ENCODE results near the gene PRDM16. TPM values are rescaled to one million over a fixed set of nuclear protein-coding genes. Genes with fewer than 3 reads are reported as not detected.

PRDM16 gene
- total RNA-seq, 1 experiment from 2014 or later: 6.1 TPM

DNA sequence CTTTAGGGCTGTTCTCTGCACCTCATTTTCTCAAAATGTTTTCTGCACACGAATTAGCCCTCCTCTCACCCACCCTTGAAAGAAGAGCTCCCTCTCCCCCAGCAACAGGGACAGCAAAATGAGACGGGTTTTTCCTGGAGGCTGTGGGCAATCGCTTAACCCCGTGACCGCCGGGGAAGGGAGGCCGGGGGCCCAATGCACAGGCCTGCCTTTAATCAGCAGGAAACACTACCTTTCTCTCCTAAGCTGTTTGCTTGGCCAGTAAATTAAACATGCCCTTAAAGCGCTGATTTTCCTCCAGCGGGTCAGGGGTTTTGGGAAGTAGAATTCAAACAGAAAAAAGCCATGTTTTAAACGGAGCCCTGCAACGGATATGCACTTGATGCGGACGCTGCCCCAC, 114.4 kb downstream of the PRDM16 start (continued):
- TF ChIP-seq, protein P1, sequence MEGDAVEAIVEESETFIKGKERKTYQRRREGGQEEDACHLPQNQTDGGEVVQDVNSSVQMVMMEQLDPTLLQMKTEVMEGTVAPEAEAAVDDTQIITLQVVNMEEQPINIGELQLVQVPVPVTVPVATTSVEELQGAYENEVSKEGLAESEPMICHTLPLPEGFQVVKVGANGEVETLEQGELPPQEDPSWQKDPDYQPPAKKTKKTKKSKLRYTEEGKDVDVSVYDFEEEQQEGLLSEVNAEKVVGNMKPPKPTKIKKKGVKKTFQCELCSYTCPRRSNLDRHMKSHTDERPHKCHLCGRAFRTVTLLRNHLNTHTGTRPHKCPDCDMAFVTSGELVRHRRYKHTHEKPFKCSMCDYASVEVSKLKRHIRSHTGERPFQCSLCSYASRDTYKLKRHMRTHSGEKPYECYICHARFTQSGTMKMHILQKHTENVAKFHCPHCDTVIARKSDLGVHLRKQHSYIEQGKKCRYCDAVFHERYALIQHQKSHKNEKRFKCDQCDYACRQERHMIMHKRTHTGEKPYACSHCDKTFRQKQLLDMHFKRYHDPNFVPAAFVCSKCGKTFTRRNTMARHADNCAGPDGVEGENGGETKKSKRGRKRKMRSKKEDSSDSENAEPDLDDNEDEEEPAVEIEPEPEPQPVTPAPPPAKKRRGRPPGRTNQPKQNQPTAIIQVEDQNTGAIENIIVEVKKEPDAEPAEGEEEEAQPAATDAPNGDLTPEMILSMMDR (IDR thresholded peaks at IDR 0.05 in 2 of 3, conservative IDR thresholded peaks at IDR 0.05 in 1 of 3; ENCODE audit: borderline replicate concordance in 1 of 3, insufficient read depth in 1 of 3, low read depth in 2 of 3, low read length in 2 of 3): no peak

DNA sequence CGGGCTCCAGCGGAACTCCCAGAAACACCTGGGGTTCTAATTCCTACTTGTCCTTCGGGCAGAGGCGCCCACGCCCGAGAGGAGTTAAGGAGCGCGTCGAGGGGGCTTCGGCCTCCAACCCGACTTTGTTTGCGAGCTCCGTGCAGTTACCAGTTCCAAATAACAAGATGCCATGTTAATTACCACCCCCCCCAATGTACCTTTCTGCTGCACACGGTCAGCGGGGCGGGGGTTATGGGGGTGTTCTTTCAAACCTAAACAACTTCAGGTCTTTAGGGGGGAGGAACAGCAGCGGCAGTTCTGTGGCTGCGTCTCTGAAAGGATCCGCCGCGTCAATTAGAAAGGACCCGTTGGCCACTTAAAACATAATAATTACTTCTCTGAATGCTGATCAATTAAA, 114.8 kb downstream of the PRDM16 start:
- no TSS peak for BruUV-seq (replicated peaks)
- H3K4me1 ChIP-seq (ENCODE audit: control insufficient read depth in 1 of 2, insufficient read depth in 2 of 2, low read length in 2 of 2): no peaks in the 10 kb centered on the region
- H3K9me3 ChIP-seq (ENCODE audit: control insufficient read depth in 1 of 2, insufficient read depth in 1 of 2, low read depth in 1 of 2, low read length in 2 of 2): no peaks in the 10 kb centered on the region; a peak in 1 of 4 replicates
- H3K27ac ChIP-seq (ENCODE audit: low read depth, low read length): no peak overlapping the region
- DNase-seq (ENCODE audit: low read depth, low spot score) (no peak), ATAC-seq (no peak)
- H3K79me2 ChIP-seq (ENCODE audit: insufficient read depth, low read length): no peaks in the 10 kb centered on the region
- no peaks in the 10 kb centered on the region for H4K20me1 ChIP-seq (ENCODE audit: insufficient read depth)
- H3K27me3 ChIP-seq (ENCODE audit: insufficient read depth, low read length): no peaks in the 10 kb centered on the region
- no peak overlapping the region for H2AFZ ChIP-seq (ENCODE audit: low read depth, low read length, poor library complexity, severe bottlenecking)
- POLR2A ChIA-PET: no interaction called here
- CTCF ChIA-PET: no interaction called here
- RAD21 ChIA-PET (ENCODE audit: low non-redundant PET in 1 of 2, low total read pairs in 2 of 2, uncharacterized antibody in 2 of 2, unreplicated experiment in 2 of 2): no interaction called here
- no peaks in the 10 kb centered on the region for H3K9me2 ChIP-seq (ENCODE audit: insufficient read depth)
- H3K4me2 ChIP-seq (ENCODE audit: low read length): no peak overlapping the region
- no peaks in the 10 kb centered on the region for H3K36me3 ChIP-seq (ENCODE audit: control insufficient read depth in 1 of 2, insufficient read depth in 2 of 2, low read length in 2 of 2)
- no peak overlapping the region for H3K4me3 ChIP-seq (replicated peaks in 1 of 2; ENCODE audit: low read depth in 1 of 2, low read length in 2 of 2)
- TF ChIP-seq YY1 (IDR thresholded peaks at IDR 0.05; ENCODE audit: extremely low read depth, insufficient replicate concordance, low read depth, low read length): no peak
- TF ChIP-seq SRF (IDR thresholded peaks at IDR 0.05; ENCODE audit: low read depth): no peak
- TF ChIP-seq, protein P2, sequence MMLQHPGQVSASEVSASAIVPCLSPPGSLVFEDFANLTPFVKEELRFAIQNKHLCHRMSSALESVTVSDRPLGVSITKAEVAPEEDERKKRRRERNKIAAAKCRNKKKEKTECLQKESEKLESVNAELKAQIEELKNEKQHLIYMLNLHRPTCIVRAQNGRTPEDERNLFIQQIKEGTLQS (IDR thresholded peaks at IDR 0.05): no peak
- no peak overlapping the region for H3K9ac ChIP-seq (ENCODE audit: low read length)
- intact Hi-C loops (cut with micrococcal nuclease): no loop called here

DNA sequence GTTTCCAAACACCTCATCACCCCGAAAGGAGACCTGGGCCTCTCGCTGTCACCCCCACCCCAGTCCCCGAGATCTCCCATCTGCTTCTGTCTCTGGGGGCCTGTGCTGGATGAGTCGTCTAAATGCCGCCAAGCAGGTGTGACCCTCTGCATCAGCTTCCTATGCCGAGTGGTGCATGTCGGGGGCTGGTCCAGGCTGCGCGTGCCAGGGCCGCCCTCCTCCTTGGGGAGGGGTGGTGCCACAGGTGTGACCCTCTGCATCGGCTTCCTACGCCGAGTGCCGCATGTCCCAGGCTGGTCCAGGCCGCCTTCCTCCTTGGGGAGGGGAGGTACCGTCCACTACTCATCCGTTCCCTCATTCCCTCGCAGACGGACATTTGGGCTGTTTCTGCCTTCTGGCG, 115.7 kb downstream of the PRDM16 start:
- intact Hi-C loops (cut with micrococcal nuclease): no loop called here

More for the DNA sequence above, 115.7 kb downstream of the PRDM16 start:
- BruUV-seq (replicated peaks): no TSS peak
- no peak for TF ChIP-seq FOSL1 (IDR thresholded peaks at IDR 0.05; ENCODE audit: low read depth)
- TF ChIP-seq, protein P3, sequence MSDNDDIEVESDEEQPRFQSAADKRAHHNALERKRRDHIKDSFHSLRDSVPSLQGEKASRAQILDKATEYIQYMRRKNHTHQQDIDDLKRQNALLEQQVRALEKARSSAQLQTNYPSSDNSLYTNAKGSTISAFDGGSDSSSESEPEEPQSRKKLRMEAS (IDR thresholded peaks at IDR 0.05): no peak
- TF ChIP-seq EGR1 (IDR thresholded peaks at IDR 0.05; ENCODE audit: low read depth): no peak
- no peak for TF ChIP-seq ZNF274 (IDR thresholded peaks at IDR 0.05; ENCODE audit: low read depth, low read length)
- no peak for TF ChIP-seq SIN3A (IDR thresholded peaks at IDR 0.05; ENCODE audit: low read depth)
- no peak for TF ChIP-seq SP1 (IDR thresholded peaks at IDR 0.05; ENCODE audit: low read depth)
- TF ChIP-seq POLR2A (IDR thresholded peaks at IDR 0.05; ENCODE audit: borderline replicate concordance, extremely low read depth, insufficient read depth, insufficient read length): no peak
- no peak for TF ChIP-seq ZFX (IDR thresholded peaks at IDR 0.05)
- TF ChIP-seq YY1 (IDR thresholded peaks at IDR 0.05; ENCODE audit: extremely low read depth, insufficient replicate concordance, low read depth, low read length): no peak
- no peak for TF ChIP-seq TCF7L2 (IDR thresholded peaks at IDR 0.05; ENCODE audit: borderline replicate concordance, extremely low read depth, insufficient read depth, insufficient read length)
- TF ChIP-seq CBX3 (IDR thresholded peaks at IDR 0.05; ENCODE audit: low read depth): no peak
- no peak for TF ChIP-seq SRF (IDR thresholded peaks at IDR 0.05; ENCODE audit: low read depth)
- TF ChIP-seq RAD21 (IDR thresholded peaks at IDR 0.05; ENCODE audit: low read depth): no peak
- TF ChIP-seq, protein P1 (IDR thresholded peaks at IDR 0.05 in 2 of 3, conservative IDR thresholded peaks at IDR 0.05 in 1 of 3; ENCODE audit: borderline replicate concordance in 1 of 3, insufficient read depth in 1 of 3, low read depth in 2 of 3, low read length in 2 of 3): no peak
- TF ChIP-seq ELF1 (IDR thresholded peaks at IDR 0.05; ENCODE audit: borderline replicate concordance, low read depth): no peak
- Histone ChIP-seq H4K20me1 (ENCODE audit: insufficient read depth) (no peaks in the 10 kb centered on the region), H3K9ac (ENCODE audit: low read length) (no peak overlapping the region), H3K4me3 (replicated peaks in 1 of 2; ENCODE audit: low read depth in 1 of 2, low read length in 2 of 2) (no peak overlapping the region), H3K9me2 (ENCODE audit: insufficient read depth) (no peaks in the 10 kb centered on the region), H3K27ac (ENCODE audit: low read depth, low read length) (no peak overlapping the region), H3K9me3 (ENCODE audit: control insufficient read depth in 1 of 2, insufficient read depth in 1 of 2, low read depth in 1 of 2, low read length in 2 of 2) (no peaks in the 10 kb centered on the region; a peak in 1 of 4 replicates), H2AFZ (ENCODE audit: low read depth, low read length, poor library complexity, severe bottlenecking) (no peak overlapping the region), H3K4me1 (ENCODE audit: control insufficient read depth in 1 of 2, insufficient read depth in 2 of 2, low read length in 2 of 2) (no peaks in the 10 kb centered on the region), H3K4me2 (ENCODE audit: low read length) (no peak overlapping the region), H3K79me2 (ENCODE audit: insufficient read depth, low read length) (no peaks in the 10 kb centered on the region), H3K27me3 (ENCODE audit: insufficient read depth, low read length) (no peaks in the 10 kb centered on the region), H3K36me3 (ENCODE audit: control insufficient read depth in 1 of 2, insufficient read depth in 2 of 2, low read length in 2 of 2) (no peaks in the 10 kb centered on the region)
- ChIA-PET POLR2A (no interaction called here), RAD21 (ENCODE audit: low non-redundant PET in 1 of 2, low total read pairs in 2 of 2, uncharacterized antibody in 2 of 2, unreplicated experiment in 2 of 2) (no interaction called here), CTCF (no interaction called here)
- DNase-seq (ENCODE audit: low read depth, low spot score): no peak
- ATAC-seq: no peak
